Measurements from ENCODE around the gene JUNB. TPM values are rescaled to one million over a fixed set of nuclear protein-coding genes. Genes with fewer than 3 reads are reported as not detected.

Gene JUNB
- total and polyA plus RNA-seq, 2 of the 13 experiments (the other 11 are each of a cell fraction or from before 2014, with no cell fraction given) = 7.7 to 8.2 TPM

- TF ChIP-seq ZNF362 (CRISPR knock-in tag; IDR thresholded peaks at IDR 0.05; ENCODE audit: borderline replicate concordance) = no peak
- TF ChIP-seq HMG20A (CRISPR knock-in tag; IDR thresholded peaks at IDR 0.05; ENCODE audit: borderline replicate concordance) = 0 out of 2 replicates have a peak, but pooled peaks have one; percentile 5
- TF ChIP-seq KDM5B (CRISPR knock-in tag; IDR thresholded peaks at IDR 0.05; ENCODE audit: borderline replicate concordance) = peak; percentile 5; the same call in 1 of the 2 replicates
- TF ChIP-seq ZNF513 (CRISPR knock-in tag; conservative IDR thresholded peaks at IDR 0.05) = no peak
- 0 out of 2 replicates have a peak, but pooled peaks have one; percentile 12 for TF ChIP-seq ZNF354B (CRISPR knock-in tag; IDR thresholded peaks at IDR 0.05)
- no peak for TF ChIP-seq KLF12 (CRISPR knock-in tag; IDR thresholded peaks at IDR 0.05; ENCODE audit: borderline replicate concordance)
- TF ChIP-seq ZNF18 (CRISPR knock-in tag; IDR thresholded peaks at IDR 0.05; ENCODE audit: insufficient replicate concordance) = no peak
- TF ChIP-seq TBX2 (CRISPR knock-in tag; IDR thresholded peaks at IDR 0.05; ENCODE audit: borderline replicate concordance) = 0 out of 2 replicates have a peak, but pooled peaks have one; percentile 0
- peak in 1 of 2 experiments; percentile 38; a peak in 1 of 4 replicates for TF ChIP-seq HMGXB4 (CRISPR knock-in tag; IDR thresholded peaks at IDR 0.05; ENCODE audit: borderline replicate concordance in 1 of 2, low read depth in 1 of 2)
- TF ChIP-seq ZKSCAN1 (IDR thresholded peaks at IDR 0.05; ENCODE audit: low read length) = no peak
- TF ChIP-seq SOX6 (IDR thresholded peaks at IDR 0.05) = no peak
- TF ChIP-seq SOX6 (CRISPR knock-in tag; IDR thresholded peaks at IDR 0.05) = no peak
- 0 out of 2 replicates have a peak, but pooled peaks have one; percentile 8 for TF ChIP-seq ZNF441 (CRISPR knock-in tag; IDR thresholded peaks at IDR 0.05; ENCODE audit: borderline replicate concordance)
- TF ChIP-seq HNRNPLL (IDR thresholded peaks at IDR 0.05; ENCODE audit: low read depth, low read length, poor library complexity, severe bottlenecking) = no peak
- TF ChIP-seq SRF (IDR thresholded peaks at IDR 0.05; ENCODE audit: low read depth, low read length) = no peak
- no peak for TF ChIP-seq ATF5 (CRISPR knock-in tag; IDR thresholded peaks at IDR 0.05; ENCODE audit: low read depth)
- TF ChIP-seq ZBTB10 (CRISPR knock-in tag; IDR thresholded peaks at IDR 0.05; ENCODE audit: borderline replicate concordance) = no peak
- no peak for TF ChIP-seq DBP (CRISPR knock-in tag; IDR thresholded peaks at IDR 0.05; ENCODE audit: not compliant biosample characterization)
Measured at GRCh38 chr19:12792853-12793289, 1.6 kb downstream of the JUNB start (continued).

Measured in HepG2 (cell line).